K562 (cell line): ENCODE measurements around the gene TTC32. TPM values are rescaled to one million over a fixed set of nuclear protein-coding genes. Genes with fewer than 3 reads are reported as not detected.

Experiments used
- AFF1 ChIP-seq, 2 experiments: fragments of 450-650 bp; IDR thresholded peaks; 2 replicates each; pipeline ENCODE4 v1.6.1; 2018; ENCODE audit warnings: mild to moderate bottlenecking in 2 of 2, low read depth in 1 of 2; ENCODE audit not compliant: partially characterized antibody in 2 of 2
- CGGBP1 ChIP-seq: fragments of 250-450 bp; sonication (Bioruptor Pico); IDR thresholded peaks from 2 replicates; pipeline ENCODE4 v1.9.0; 2021; ENCODE audit warnings: mild to moderate bottlenecking
- CSDE1 ChIP-seq, 2 experiments: fragments of 450-650 bp; IDR thresholded peaks; 2 replicates each; pipeline ENCODE4 v1.6.1; 2016; ENCODE audit warnings: mild to moderate bottlenecking in 1 of 2
- GABPB1 ChIP-seq: sonication (generic); formaldehyde crosslinking; IDR thresholded peaks from 2 replicates; pipeline ENCODE4 v1.8.0; 2022; ENCODE audit warnings: mild to moderate bottlenecking, missing genetic modification reagents
- HMGXB4 ChIP-seq: sonication (generic); formaldehyde crosslinking; IDR thresholded peaks from 2 replicates; pipeline ENCODE4 v1.8.1; 2023; ENCODE audit warnings: mild to moderate bottlenecking, missing genetic modification reagents
- KLF6 ChIP-seq: fragments of 250-450 bp; sonication (Bioruptor Pico); IDR thresholded peaks from 2 replicates; pipeline ENCODE4 v1.4.0; 2020; ENCODE audit warnings: mild to moderate bottlenecking, moderate library complexity, borderline replicate concordance
- MITF ChIP-seq: IDR thresholded peaks from 2 replicates; pipeline ENCODE4 v1.6.1; 2014; ENCODE audit warnings: antibody characterized with exemption
- NBN ChIP-seq: fragments of 450-650 bp; IDR thresholded peaks from 2 replicates; pipeline ENCODE4 v1.6.1; 2016; ENCODE audit warnings: low read depth, mild to moderate bottlenecking
- NFYB ChIP-seq: IDR thresholded peaks from 2 replicates; pipeline ENCODE4 v1.6.1; 2011; ENCODE audit warnings: mild to moderate bottlenecking, moderate library complexity; ENCODE audit not compliant: insufficient read length; ENCODE audit errors: extremely low read depth
- NONO ChIP-seq, 2 experiments: fragments of 200-400 bp in 1 of 2; fragments of 450-650 bp in 1 of 2; formaldehyde crosslinking in 1 of 2; IDR thresholded peaks; 2 replicates each; pipeline ENCODE4 v1.6.1; 2017; ENCODE audit warnings: low read depth in 2 of 2, mild to moderate bottlenecking in 2 of 2, moderate library complexity in 2 of 2, low read length in 1 of 2
- RBM15 ChIP-seq: fragments of 200-400 bp; formaldehyde crosslinking; IDR thresholded peaks from 2 replicates; pipeline ENCODE4 v1.6.1; 2018; ENCODE audit warnings: mild to moderate bottlenecking, low read length, moderate library complexity; ENCODE audit not compliant: insufficient read depth
- TAF9B ChIP-seq: fragments of 450-650 bp; IDR thresholded peaks from 2 replicates; pipeline ENCODE4 v1.6.1; 2018; ENCODE audit warnings: mild to moderate bottlenecking; ENCODE audit not compliant: partially characterized antibody
- TEAD4 ChIP-seq, 2 experiments: sonication (generic) in 1 of 2; formaldehyde crosslinking in 1 of 2; IDR thresholded peaks; 2 replicates each; pipeline versions ENCODE4 v1.6.1 to v1.8.0; 2012 to 2022; ENCODE audit warnings: borderline replicate concordance in 1 of 2, inconsistent platforms in 1 of 2, low read length in 1 of 2, mild to moderate bottlenecking in 1 of 2, missing genetic modification reagents in 1 of 2
- THAP7 ChIP-seq: fragments of 250-450 bp; sonication (Bioruptor Pico); IDR thresholded peaks from 2 replicates; pipeline ENCODE4 v1.5.0; 2021
- ZBTB8A ChIP-seq: fragments of 450-650 bp; IDR thresholded peaks from 2 replicates; pipeline ENCODE4 v1.6.1; 2018; ENCODE audit warnings: mild to moderate bottlenecking, moderate library complexity; ENCODE audit not compliant: partially characterized antibody
- ZBTB9 ChIP-seq: fragments of 450-650 bp; formaldehyde crosslinking; IDR thresholded peaks from 2 replicates; pipeline ENCODE4 v1.4.0; 2020; ENCODE audit warnings: mild to moderate bottlenecking, moderate library complexity
- ZNF354B ChIP-seq: fragments of 250-450 bp; sonication (Bioruptor Pico); IDR thresholded peaks from 2 replicates; pipeline ENCODE4 v1.4.0; 2020
- ZNF589 ChIP-seq: fragments of 200-800 bp; sonication (Bioruptor generic); IDR thresholded peaks from 2 replicates; pipeline ENCODE4 v1.6.1; 2016; ENCODE audit warnings: low read depth, missing genetic modification characterization, missing compliant biosample characterization
- polyA plus RNA-seq, 8 experiments: library from polyadenylated mRNA; depleted of rRNA in 4 of 8; stranded (reverse) in 5 of 8; unstranded in 3 of 8; fragments of >200 nt; fragmentation: Nextera tagmentation in 2 of 8; fragmentation: Illumina TruSeq in 1 of 8; extraction: Ambion mirVana in 2 of 8; extraction: Trizol in 1 of 8; gene quantifications; 2 replicates each; pipeline versions ENCODE4 v1.2.1 to v1.2.3, GENCODE V29; 2011 to 2014; ENCODE audit warnings: inconsistent platforms in 1 of 8, missing spikeins in 1 of 8
- total RNA-seq, 7 experiments: library from RNA; depleted of rRNA in 6 of 7; stranded (reverse); fragments of >200 nt in 6 of 7; fragmentation: Illumina TruSeq in 2 of 7; extraction: Trizol in 2 of 7; gene quantifications; 2 replicates each; pipeline versions ENCODE4 v1.2.1 to v1.2.3, GENCODE V29; 2011 to 2021; ENCODE audit warnings: low replicate concordance in 1 of 7

TTC32 gene
- total and polyA plus RNA-seq, 9 of the 15 experiments (the other 6 are each of a cell fraction or from before 2014, with no cell fraction given), result 27.6 to 71.4 (median 52.6) TPM

- 0 out of 2 replicates have a peak, but pooled peaks have one; percentile 31 for TF ChIP-seq ZNF589 (CRISPR knock-in tag)
- TF ChIP-seq MITF, result no peak
- no peak for TF ChIP-seq HMGXB4
- no peak for TF ChIP-seq RBM15
- no peak for TF ChIP-seq THAP7 (CRISPR knock-in tag)
- TF ChIP-seq ZBTB9 (CRISPR knock-in tag), result peak; percentile 22; the same call in 1 of the 2 replicates
- TF ChIP-seq GABPB1 (CRISPR knock-in tag), result 0 out of 2 replicates have a peak, but pooled peaks have one; percentile 54
- no peak for TF ChIP-seq KLF6 (CRISPR knock-in tag)
- TF ChIP-seq TEAD4 (IDR thresholded peaks at IDR 0.05; ENCODE audit: low read length), result no peak; the same call in 1 of the 2 replicates
- TF ChIP-seq TEAD4 (CRISPR knock-in tag; IDR thresholded peaks at IDR 0.05; ENCODE audit: borderline replicate concordance), result no peak
- no peak for TF ChIP-seq CSDE1 (IDR thresholded peaks at IDR 0.05)
- 0 out of 2 replicates have a peak, but pooled peaks have one; percentile 18 for TF ChIP-seq NBN
- no peak for TF ChIP-seq ZNF354B (CRISPR knock-in tag)
- TF ChIP-seq ZBTB8A, result no peak
- TF ChIP-seq NONO (IDR thresholded peaks at IDR 0.05; ENCODE audit: low read depth in 2 of 2, low read length in 1 of 2), result no peak
- TF ChIP-seq AFF1 (IDR thresholded peaks at IDR 0.05; ENCODE audit: low read depth in 1 of 2, partially characterized antibody in 2 of 2), result no peak
- TF ChIP-seq TAF9B, result peak; percentile 78
- no peak for TF ChIP-seq NFYB
- no peak for TF ChIP-seq CGGBP1 (CRISPR knock-in tag)
Observed at GRCh38 chr2:19902216-19902740, 495 bp upstream of the TTC32 start (continued).
